Mesendoderm (in vitro differentiated cells): ENCODE results near the gene SIRPA.

Experiments
- DNase-seq: peaks from one replicate; pipeline ENCODE4 v3.0.0; 2013
- H2AK5ac ChIP-seq: 2 replicates; pipeline ENCODE4 v1.6.1; 2013; ENCODE audit warnings: low read length, inconsistent platforms
- H2BK120ac ChIP-seq: 2 replicates; pipeline ENCODE4 v1.6.1; 2013; ENCODE audit warnings: low read depth, mild to moderate bottlenecking, low read length, moderate library complexity, mixed read lengths
- H2BK15ac ChIP-seq: replicated peaks from 2 replicates; pipeline ENCODE4 v1.6.1; 2013; ENCODE audit warnings: low read depth, mild to moderate bottlenecking, moderate library complexity
- H2BK5ac ChIP-seq: 2 replicates; pipeline ENCODE4 v1.6.1; 2013; ENCODE audit warnings: low read length, inconsistent platforms
- H3K18ac ChIP-seq: 2 replicates; pipeline ENCODE4 v1.6.1; 2013; ENCODE audit warnings: mild to moderate bottlenecking, low read length, mixed read lengths
- H3K23ac ChIP-seq: one replicate; pipeline ENCODE4 v1.6.1; 2013; ENCODE audit warnings: low read length
- H3K27ac ChIP-seq: 2 replicates; pipeline ENCODE4 v1.5.1; 2013; ENCODE audit warnings: low read depth, mild to moderate bottlenecking, inconsistent platforms, low read length, moderate library complexity
- H3K27me3 ChIP-seq: 2 replicates; pipeline ENCODE4 v1.6.1; 2013; ENCODE audit warnings: low read length, control low read depth, mild to moderate bottlenecking, inconsistent platforms; ENCODE audit not compliant: insufficient read depth, poor library complexity
- H3K36me3 ChIP-seq: 2 replicates; pipeline ENCODE4 v1.6.1; 2013; ENCODE audit warnings: low read length, inconsistent platforms; ENCODE audit not compliant: control insufficient read depth, insufficient read depth
- H3K4ac ChIP-seq: one replicate; pipeline ENCODE4 v1.6.1; 2013; ENCODE audit warnings: low read depth, mild to moderate bottlenecking, low read length, moderate library complexity
- H3K4me1 ChIP-seq: 2 replicates; pipeline ENCODE4 v1.6.1; 2013; ENCODE audit warnings: low read depth, low read length, inconsistent platforms; ENCODE audit not compliant: control insufficient read depth
- H3K4me2 ChIP-seq: 2 replicates; pipeline ENCODE4 v1.6.1; 2013; ENCODE audit warnings: low read length
- H3K4me3 ChIP-seq: 2 replicates; pipeline ENCODE4 v1.5.1; 2013; ENCODE audit warnings: mild to moderate bottlenecking, low read length
- H3K56ac ChIP-seq: one replicate; pipeline ENCODE4 v1.6.1; 2013; ENCODE audit warnings: low read length
- H3K79me1 ChIP-seq: 2 replicates; pipeline ENCODE4 v1.6.1; 2013; ENCODE audit warnings: low read length, inconsistent platforms
- H3K79me2 ChIP-seq: 2 replicates; pipeline ENCODE4 v1.6.1; 2013; ENCODE audit warnings: mild to moderate bottlenecking, low read length; ENCODE audit not compliant: control insufficient read depth, insufficient read depth
- H3K9ac ChIP-seq: 2 replicates; pipeline ENCODE4 v1.6.1; 2013; ENCODE audit warnings: low read length, inconsistent platforms
- H4K5ac ChIP-seq: one replicate; pipeline ENCODE4 v1.6.1; 2013; ENCODE audit warnings: low read length
- H4K8ac ChIP-seq: one replicate; pipeline ENCODE4 v1.6.1; 2013; ENCODE audit warnings: low read depth, mild to moderate bottlenecking, control low read depth, low read length, moderate library complexity
- WGBS: extraction: QIAGEN DNeasy Blood & Tissue Kit; methylation state at CpG from one replicate; pipeline ENCODE4 v1.1.7; 2013; ENCODE audit warnings: low lambda C conversion rate, missing lambda C conversion rate; ENCODE audit not compliant: insufficient coverage; ENCODE audit errors: extremely low coverage; 5-methylcytosine and 5-hydroxymethylcytosine counted together

The SIRPA gene

GRCh38 chr20:1933465-1933870, 38.3 kb downstream of the SIRPA start:
- no peak overlapping the region for H3K56ac ChIP-seq

GRCh38 chr20:1934156-1934555, 38.9 kb downstream of the SIRPA start:
- no peak overlapping the region for H2BK5ac ChIP-seq
- no peak overlapping the region for H2BK15ac ChIP-seq
- no peaks in the 10 kb centered on the region for H3K36me3 ChIP-seq
- DNase-seq = no peak
- H3K4me2 ChIP-seq = no peak overlapping the region
- no peaks in the 10 kb centered on the region for H3K79me1 ChIP-seq
- no peak overlapping the region for H3K23ac ChIP-seq
- H2AK5ac ChIP-seq = no peak overlapping the region
- no peak overlapping the region for H3K18ac ChIP-seq
- H3K4me3 ChIP-seq = no peak overlapping the region
- H3K79me2 ChIP-seq = no peaks in the 10 kb centered on the region
- H3K4ac ChIP-seq = no peak overlapping the region
- H3K4me1 ChIP-seq = no peaks in the 10 kb centered on the region
- H3K27me3 ChIP-seq = no peaks in the 10 kb centered on the region
- no peak overlapping the region for H4K5ac ChIP-seq
- no CpG with 5 or more reads among the region's 1 CpG for WGBS
- no peak overlapping the region for H3K56ac ChIP-seq
- no peak overlapping the region for H3K9ac ChIP-seq
- no peak overlapping the region for H3K27ac ChIP-seq
- no peak overlapping the region for H4K8ac ChIP-seq
- no peak overlapping the region for H2BK120ac ChIP-seq

More at GRCh38 chr20:1933465-1933870, 38.3 kb downstream of the SIRPA start:
- Histone ChIP-seq H2BK5ac (no peak overlapping the region), H3K18ac (no peak overlapping the region), H3K27ac (no peak overlapping the region), H4K8ac (no peak overlapping the region), H3K36me3 (no peaks in the 10 kb centered on the region), H2BK15ac (no peak overlapping the region), H3K4ac (no peak overlapping the region), H2BK120ac (no peak overlapping the region), H4K5ac (no peak overlapping the region), H3K79me1 (no peaks in the 10 kb centered on the region), H2AK5ac (no peak overlapping the region), H3K23ac (no peak overlapping the region), H3K4me3 (no peak overlapping the region), H3K79me2 (no peaks in the 10 kb centered on the region), H3K9ac (no peak overlapping the region), H3K27me3 (no peaks in the 10 kb centered on the region), H3K4me2 (no peak overlapping the region), H3K4me1 (no peaks in the 10 kb centered on the region)
- no peak for DNase-seq
- no CpG with 5 or more reads among the region's 9 CpGs for WGBS

GRCh38 chr20:1934721-1935573, 39.7 kb downstream of the SIRPA start:
- Histone ChIP-seq H3K56ac (no peak overlapping the region), H3K27ac (no peak overlapping the region), H3K4ac (no peak overlapping the region), H3K79me1 (no peaks in the 10 kb centered on the region), H2BK5ac (no peak overlapping the region), H3K9ac (no peak overlapping the region), H3K79me2 (no peaks in the 10 kb centered on the region), H3K4me2 (no peak overlapping the region), H3K18ac (no peak overlapping the region), H3K36me3 (no peaks in the 10 kb centered on the region), H4K5ac (no peak overlapping the region), H3K4me3 (no peak overlapping the region), H4K8ac (no peak overlapping the region), H2BK15ac (no peak overlapping the region), H2AK5ac (no peak overlapping the region), H3K23ac (no peak overlapping the region), H2BK120ac (no peak overlapping the region), H3K27me3 (no peaks in the 10 kb centered on the region), H3K4me1 (no peaks in the 10 kb centered on the region)
- no CpG with 5 or more reads among the region's 19 CpGs for WGBS
- no peak for DNase-seq

GRCh38 chr20:1935696-1936366, 40.6 kb downstream of the SIRPA start:
- no peak overlapping the region for H3K18ac ChIP-seq
- H3K4me3 ChIP-seq = no peak overlapping the region
- H2BK120ac ChIP-seq = no peak overlapping the region
- WGBS = no CpG with 5 or more reads among the region's 15 CpGs
- H3K79me2 ChIP-seq = no peaks in the 10 kb centered on the region
- no peak overlapping the region for H3K56ac ChIP-seq
- H3K9ac ChIP-seq = no peak overlapping the region
- H2AK5ac ChIP-seq = no peak overlapping the region
- H4K8ac ChIP-seq = no peak overlapping the region
- H3K23ac ChIP-seq = no peak overlapping the region
- H2BK5ac ChIP-seq = no peak overlapping the region
- DNase-seq = no peak
- H3K4ac ChIP-seq = no peak overlapping the region
- no peak overlapping the region for H3K27ac ChIP-seq
- H3K4me1 ChIP-seq = no peaks in the 10 kb centered on the region
- H3K79me1 ChIP-seq = no peaks in the 10 kb centered on the region
- H3K36me3 ChIP-seq = no peaks in the 10 kb centered on the region
- H4K5ac ChIP-seq = no peak overlapping the region
- no peak overlapping the region for H3K4me2 ChIP-seq
- no peak overlapping the region for H2BK15ac ChIP-seq
- H3K27me3 ChIP-seq = no peaks in the 10 kb centered on the region

GRCh38 chr20:1937316-1937976, 42.2 kb downstream of the SIRPA start:
- H3K18ac ChIP-seq = no peak overlapping the region
- no peak overlapping the region for H3K23ac ChIP-seq
- no peak for DNase-seq
- no peak overlapping the region for H3K4me3 ChIP-seq
- H2BK5ac ChIP-seq = no peak overlapping the region
- no peak overlapping the region for H2BK120ac ChIP-seq
- H3K27me3 ChIP-seq = no peaks in the 10 kb centered on the region
- H2AK5ac ChIP-seq = no peak overlapping the region
- H3K27ac ChIP-seq = no peak overlapping the region
- H2BK15ac ChIP-seq = no peak overlapping the region
- no peak overlapping the region for H3K56ac ChIP-seq
- H3K4ac ChIP-seq = no peak overlapping the region
- H4K5ac ChIP-seq = no peak overlapping the region
- H3K79me2 ChIP-seq = no peaks in the 10 kb centered on the region
- H3K4me2 ChIP-seq = no peak overlapping the region
- H3K36me3 ChIP-seq = no peaks in the 10 kb centered on the region
- no CpG with 5 or more reads among the region's 25 CpGs for WGBS
- H4K8ac ChIP-seq = no peak overlapping the region
- no peaks in the 10 kb centered on the region for H3K4me1 ChIP-seq
- no peaks in the 10 kb centered on the region for H3K79me1 ChIP-seq
- H3K9ac ChIP-seq = no peak overlapping the region
